ENCODE results near the gene ATMIN. TPM values are rescaled to one million over a fixed set of nuclear protein-coding genes. Genes with fewer than 3 reads are reported as not detected.
A peak's percentile ranks its signal among the peaks of the same experiment; 100 is the strongest.

Gene ATMIN
- total RNA-seq, 1 donor from 2014 or later = 41.3 TPM

DNA sequence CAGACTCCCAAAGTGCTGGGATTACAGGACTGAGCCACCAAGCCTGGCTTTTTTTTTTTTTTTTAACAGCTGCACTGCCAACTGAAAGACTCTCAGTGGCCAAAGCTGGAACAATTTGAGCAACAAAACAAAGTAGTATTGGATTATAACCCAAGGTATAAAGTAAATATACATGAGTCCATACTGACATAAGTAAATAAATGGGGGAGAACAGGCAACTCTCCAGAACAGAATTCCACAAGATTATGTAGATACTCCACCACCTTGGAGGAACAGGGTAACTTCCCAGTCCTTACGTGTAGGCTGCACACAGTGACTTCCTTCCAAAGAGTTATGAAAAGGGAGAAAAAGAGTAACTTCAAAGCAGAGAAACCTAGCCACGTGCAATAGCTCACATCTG is 44.7 kb upstream of the ATMIN start:
- no peaks in the 10 kb centered on the region for H3K36me3 ChIP-seq (ENCODE audit: control insufficient read depth, insufficient read depth, low read length)
- no peaks in the 10 kb centered on the region for H3K27me3 ChIP-seq (ENCODE audit: control insufficient read depth, insufficient read depth, low read length)
- H3K4me3 ChIP-seq (ENCODE audit: low read depth, low read length) = no peak overlapping the region
- FAIRE-seq (no peak), DNase-seq (ENCODE audit: low read depth) (no peak)
- TF ChIP-seq, protein P1, sequence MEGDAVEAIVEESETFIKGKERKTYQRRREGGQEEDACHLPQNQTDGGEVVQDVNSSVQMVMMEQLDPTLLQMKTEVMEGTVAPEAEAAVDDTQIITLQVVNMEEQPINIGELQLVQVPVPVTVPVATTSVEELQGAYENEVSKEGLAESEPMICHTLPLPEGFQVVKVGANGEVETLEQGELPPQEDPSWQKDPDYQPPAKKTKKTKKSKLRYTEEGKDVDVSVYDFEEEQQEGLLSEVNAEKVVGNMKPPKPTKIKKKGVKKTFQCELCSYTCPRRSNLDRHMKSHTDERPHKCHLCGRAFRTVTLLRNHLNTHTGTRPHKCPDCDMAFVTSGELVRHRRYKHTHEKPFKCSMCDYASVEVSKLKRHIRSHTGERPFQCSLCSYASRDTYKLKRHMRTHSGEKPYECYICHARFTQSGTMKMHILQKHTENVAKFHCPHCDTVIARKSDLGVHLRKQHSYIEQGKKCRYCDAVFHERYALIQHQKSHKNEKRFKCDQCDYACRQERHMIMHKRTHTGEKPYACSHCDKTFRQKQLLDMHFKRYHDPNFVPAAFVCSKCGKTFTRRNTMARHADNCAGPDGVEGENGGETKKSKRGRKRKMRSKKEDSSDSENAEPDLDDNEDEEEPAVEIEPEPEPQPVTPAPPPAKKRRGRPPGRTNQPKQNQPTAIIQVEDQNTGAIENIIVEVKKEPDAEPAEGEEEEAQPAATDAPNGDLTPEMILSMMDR (IDR thresholded peaks at IDR 0.05; ENCODE audit: insufficient read depth, low read length, severe bottlenecking) = no peak

DNA sequence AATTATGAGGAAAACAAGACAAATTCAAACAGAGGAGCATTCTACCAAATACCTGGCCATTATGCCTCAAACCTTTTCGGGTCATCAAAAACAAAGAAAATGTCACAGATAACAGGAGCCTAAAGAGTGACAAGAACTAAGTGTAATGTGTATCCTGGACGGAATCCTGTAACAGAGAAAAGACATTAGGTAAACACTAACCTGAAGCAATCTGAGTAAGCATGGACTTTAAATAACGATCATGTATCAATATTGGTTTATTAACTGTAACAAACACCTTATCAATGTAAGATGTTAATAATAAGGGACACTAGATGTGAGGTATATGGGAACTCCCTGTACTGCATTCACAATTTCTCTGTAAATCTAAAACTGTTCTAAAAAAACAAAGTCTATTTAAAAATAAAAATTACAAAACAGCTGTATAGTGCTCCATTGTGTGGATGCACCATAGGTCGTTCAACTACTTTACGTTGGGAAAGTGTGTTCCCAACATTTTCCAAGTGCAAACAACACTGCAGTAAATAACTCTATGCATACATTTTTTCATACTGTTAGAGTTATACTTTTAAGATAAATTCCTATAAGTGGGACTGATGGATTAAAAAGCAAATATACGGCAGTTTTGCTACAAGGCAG is 43.7 kb upstream of the ATMIN start:
- DNase-seq (ENCODE audit: low read depth) = no peak
- no peak for FAIRE-seq
- TF ChIP-seq, protein P1 (IDR thresholded peaks at IDR 0.05; ENCODE audit: insufficient read depth, low read length, severe bottlenecking) = no peak

DNA sequence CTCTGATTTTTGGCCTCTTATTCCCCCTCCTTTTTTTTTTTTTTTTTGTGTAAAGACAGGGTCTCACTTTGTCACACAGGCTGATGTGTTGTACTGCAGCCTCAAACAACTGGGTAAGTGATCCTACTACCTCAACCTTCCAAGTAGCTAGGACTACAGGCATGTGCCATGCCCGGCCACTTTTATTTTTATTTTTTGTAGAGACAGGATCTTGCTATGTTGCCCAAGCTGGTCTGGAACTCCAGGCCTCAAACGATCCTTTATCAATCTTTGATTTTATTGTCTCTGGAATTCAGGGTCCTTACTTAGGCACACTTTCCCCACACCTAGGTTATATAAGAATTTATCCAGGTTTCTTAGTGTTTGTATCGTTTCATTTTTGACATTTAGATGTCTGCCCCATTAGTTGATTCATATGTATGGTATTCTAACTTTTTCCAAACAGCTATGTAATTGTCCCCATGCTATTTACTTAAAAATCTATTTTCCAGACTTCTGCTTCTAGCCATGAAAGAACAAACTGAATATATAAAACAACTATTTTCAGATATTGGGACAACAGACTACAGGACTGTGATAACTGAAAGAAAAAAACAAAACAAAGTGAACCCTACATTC is 42.9 kb upstream of the ATMIN start:
- H3K27me3 ChIP-seq (ENCODE audit: control insufficient read depth, insufficient read depth, low read length) = no peaks in the 10 kb centered on the region
- FAIRE-seq = no peak
- H3K4me3 ChIP-seq (ENCODE audit: low read depth, low read length) = no peak overlapping the region
- TF ChIP-seq, protein P1 (IDR thresholded peaks at IDR 0.05; ENCODE audit: insufficient read depth, low read length, severe bottlenecking) = no peak
- H3K36me3 ChIP-seq (ENCODE audit: control insufficient read depth, insufficient read depth, low read length) = no peaks in the 10 kb centered on the region
- no peak for DNase-seq (ENCODE audit: low read depth)

More for the DNA sequence above, 43.7 kb upstream of the ATMIN start:
- H3K27me3 ChIP-seq (ENCODE audit: control insufficient read depth, insufficient read depth, low read length) = no peaks in the 10 kb centered on the region
- H3K4me3 ChIP-seq (ENCODE audit: low read depth, low read length) = no peak overlapping the region
- H3K36me3 ChIP-seq (ENCODE audit: control insufficient read depth, insufficient read depth, low read length) = no peaks in the 10 kb centered on the region

DNA sequence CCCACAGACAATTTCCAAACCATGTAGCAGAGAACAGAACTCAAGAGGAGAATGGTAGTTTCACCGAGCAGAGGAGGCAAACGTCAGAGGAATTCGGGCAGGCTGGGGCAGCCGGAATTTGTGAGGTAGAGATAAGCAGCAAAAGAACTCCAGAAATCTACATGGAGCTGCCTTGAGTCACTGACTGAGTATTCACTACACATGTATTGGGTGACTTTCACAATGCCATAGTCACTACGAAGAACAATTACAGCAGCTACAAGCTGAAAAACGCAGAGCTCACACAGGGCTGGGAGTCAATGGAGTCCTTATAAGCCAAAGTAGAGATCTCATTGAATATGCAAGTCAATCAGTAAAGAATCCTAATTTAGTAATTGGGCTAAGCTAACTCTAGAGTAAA is 42.3 kb upstream of the ATMIN start:
- H3K36me3 ChIP-seq (ENCODE audit: control insufficient read depth, insufficient read depth, low read length) = no peaks in the 10 kb centered on the region
- no peak overlapping the region for H3K4me3 ChIP-seq (ENCODE audit: low read depth, low read length)
- no peaks in the 10 kb centered on the region for H3K27me3 ChIP-seq (ENCODE audit: control insufficient read depth, insufficient read depth, low read length)
- no peak for FAIRE-seq
- peak; percentile 95 for DNase-seq (ENCODE audit: low read depth)
- TF ChIP-seq, protein P1 (IDR thresholded peaks at IDR 0.05; ENCODE audit: insufficient read depth, low read length, severe bottlenecking) = no peak

DNA sequence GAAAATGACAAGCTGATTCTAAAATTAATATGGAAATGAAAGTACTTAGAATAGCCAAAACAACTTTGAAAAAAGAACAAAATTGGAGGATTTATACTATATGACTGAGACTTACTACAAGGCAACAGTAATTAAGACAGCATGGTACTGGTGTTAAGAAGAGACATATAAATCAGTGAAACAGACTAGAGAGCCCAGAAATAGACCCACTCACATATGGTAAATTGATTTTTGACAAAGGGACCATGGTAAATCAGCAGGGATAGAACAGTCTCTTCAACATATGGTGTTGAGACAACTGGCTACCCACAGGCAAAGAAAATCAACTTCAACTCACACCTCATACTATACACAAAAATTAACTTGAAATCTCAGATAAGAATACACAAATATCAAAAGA is 41.8 kb upstream of the ATMIN start:
- no peaks in the 10 kb centered on the region for H3K36me3 ChIP-seq (ENCODE audit: control insufficient read depth, insufficient read depth, low read length)
- no peak overlapping the region for H3K4me3 ChIP-seq (ENCODE audit: low read depth, low read length)
- no peaks in the 10 kb centered on the region for H3K27me3 ChIP-seq (ENCODE audit: control insufficient read depth, insufficient read depth, low read length)
- TF ChIP-seq, protein P1 (IDR thresholded peaks at IDR 0.05; ENCODE audit: insufficient read depth, low read length, severe bottlenecking) = no peak
- FAIRE-seq = no peak
- DNase-seq (ENCODE audit: low read depth) = peak; percentile 4

All from bronchial epithelial cell (primary cell).